GM21423 (cell line): ENCODE data around the gene TLE1.

ENCODE experiments used
- ATAC-seq: cut with Tn5 transposase; IDR thresholded peaks from one replicate; pipeline ENCODE4 v1.9.1; 2021; ENCODE audit warnings: mild to moderate bottlenecking, moderate library complexity; ENCODE audit not compliant: unreplicated experiment

The TLE1 gene

DNA sequence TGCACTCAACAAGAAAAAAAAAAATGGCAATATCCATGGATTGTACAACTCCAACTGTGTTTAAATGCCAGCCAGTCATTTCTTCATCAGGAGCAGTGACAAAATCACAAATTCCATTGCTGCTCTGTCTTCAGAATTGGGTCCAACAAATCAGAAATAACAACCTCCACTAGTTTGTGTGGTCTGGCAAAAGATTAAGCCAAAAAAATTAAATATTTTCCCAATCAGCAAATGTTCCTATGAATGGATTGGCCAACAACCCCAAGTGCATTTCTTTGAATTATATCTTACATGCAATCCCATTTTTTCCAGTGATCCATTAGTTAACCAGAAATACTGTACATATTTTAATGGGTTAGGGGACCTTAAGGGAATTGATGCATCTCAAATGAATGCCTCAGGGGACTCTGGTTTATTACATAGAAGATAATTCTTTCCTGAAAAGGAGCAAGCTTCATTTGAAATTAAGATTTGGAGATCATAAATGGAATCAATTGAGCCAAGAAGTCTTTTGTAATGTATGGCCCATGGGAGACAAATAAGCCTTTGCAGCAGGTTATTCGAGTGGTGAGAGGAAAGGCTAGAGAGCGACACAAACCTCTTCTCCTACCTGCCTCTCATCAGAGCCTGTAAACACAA is 131.8 kb downstream of the TLE1 start:
- no peak for ATAC-seq

GRCh38 chr9:81556923-81557322 is 132.4 kb downstream of the TLE1 start:
- ATAC-seq, result no peak

DNA sequence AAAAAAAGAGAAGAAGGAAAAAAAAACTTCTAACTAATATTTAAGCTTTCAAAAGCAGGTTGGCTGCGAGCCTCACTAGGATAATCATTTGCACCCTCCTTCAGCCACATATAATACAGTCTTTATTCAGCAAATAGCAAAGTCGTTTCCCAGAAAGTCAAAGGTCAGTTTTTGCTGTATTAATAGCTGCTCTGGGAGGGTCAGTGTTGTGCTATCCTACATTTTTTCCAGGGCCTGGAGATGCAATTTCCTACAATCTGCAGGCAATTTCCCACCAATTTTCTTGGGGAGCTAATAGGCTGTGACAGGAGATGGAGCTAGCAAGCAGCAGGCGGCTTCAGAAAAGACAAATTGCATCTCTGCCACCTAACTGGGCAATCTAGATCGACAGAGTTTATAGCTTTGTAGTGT is 136.8 kb downstream of the TLE1 start:
- no peak for ATAC-seq

DNA sequence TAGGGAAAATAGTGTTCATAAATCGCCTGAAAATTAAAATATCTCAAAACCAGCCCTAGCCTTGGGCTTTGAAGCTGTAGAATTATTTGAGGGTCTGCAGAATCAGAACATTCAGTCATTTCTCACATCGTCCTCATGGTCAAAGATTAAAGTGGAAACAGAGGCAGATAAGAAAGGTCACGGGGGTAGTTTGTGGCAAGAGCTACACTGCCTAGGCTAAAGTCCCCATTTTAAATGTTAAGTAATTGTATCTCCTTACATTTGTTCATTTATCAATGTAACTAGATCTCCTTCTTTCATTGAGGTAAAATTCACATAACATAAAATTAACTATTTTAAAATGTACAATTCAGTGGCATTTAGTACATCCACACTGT is 139.2 kb downstream of the TLE1 start:
- ATAC-seq, result no peak

DNA sequence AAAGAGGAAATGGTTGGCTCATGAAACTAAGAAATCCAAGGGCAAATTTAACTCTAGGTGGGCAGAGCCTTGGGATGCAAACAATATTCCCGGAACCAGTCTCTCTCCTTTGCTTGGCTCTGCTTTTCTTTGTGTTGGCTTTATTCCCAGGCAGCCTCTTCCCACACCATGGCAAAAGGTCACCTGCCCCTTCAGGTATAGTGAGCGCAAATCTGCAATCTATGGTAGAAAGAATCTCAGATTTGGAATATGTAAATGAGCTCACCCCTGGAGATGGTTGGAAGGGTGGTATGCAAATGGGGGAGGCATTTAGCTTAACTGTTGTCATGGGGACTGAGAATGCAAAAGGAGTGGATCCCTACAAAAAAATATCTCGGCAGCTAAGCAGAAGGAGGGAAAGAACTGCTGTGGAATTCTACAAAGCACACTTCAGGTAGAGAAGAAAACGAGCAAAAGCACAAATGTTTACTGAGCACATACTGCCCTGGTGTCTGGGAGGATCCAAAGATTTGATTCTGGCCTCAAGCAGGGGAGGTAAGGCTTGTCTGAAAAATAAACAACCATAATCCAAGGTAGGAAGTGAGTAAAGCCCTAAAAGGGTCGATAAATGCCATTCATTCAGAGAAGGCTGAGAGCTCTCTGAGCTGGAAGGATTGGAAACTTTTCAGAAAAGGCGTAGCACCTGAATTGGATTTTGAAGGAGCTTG is 139.7 kb downstream of the TLE1 start:
- ATAC-seq, result no peak

DNA sequence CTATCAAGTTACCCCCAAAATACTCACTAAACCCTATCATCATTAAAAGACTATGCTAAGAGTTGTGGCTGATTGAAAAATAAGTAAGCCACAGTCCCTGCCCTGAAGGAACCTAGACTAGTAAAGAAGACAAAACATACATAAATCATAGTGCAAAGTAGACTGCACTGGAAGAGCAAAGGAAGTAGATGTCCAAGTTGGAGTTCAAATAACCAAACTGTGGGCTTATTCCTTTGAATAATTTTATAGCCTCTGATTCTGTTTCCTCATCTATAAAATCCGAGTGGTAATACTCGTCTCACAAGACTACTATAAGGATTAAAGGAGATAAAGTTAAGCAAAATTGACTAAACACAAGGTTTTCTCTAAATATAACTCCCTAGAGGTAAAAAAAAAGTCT is 140.4 kb downstream of the TLE1 start:
- no peak for ATAC-seq

DNA sequence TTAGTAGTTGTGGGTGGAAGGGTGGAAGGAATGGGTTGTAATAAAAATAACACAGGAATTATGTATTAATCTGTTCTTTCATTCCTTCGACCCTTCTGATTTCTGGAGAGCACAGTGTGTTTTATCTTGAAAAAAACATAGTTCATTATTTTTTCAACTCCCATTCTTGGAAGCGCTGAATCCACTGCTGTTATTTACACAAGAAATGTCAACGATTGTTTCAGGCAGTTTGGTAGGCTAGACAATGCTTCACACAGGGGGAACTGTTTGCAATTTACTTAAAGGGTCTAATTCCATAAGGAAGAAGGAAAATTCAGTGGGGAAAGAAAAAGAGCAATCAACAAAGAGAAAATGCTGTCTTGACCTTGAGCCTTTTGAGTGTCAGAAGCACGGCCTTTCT is 142.9 kb downstream of the TLE1 start:
- ATAC-seq, result no peak

GRCh38 chr9:81543695-81544094 is 145.7 kb downstream of the TLE1 start:
- ATAC-seq, result no peak

GRCh38 chr9:81542118-81542889 is 147.0 kb downstream of the TLE1 start:
- no peak for ATAC-seq

GRCh38 chr9:81540142-81540710 is 149.1 kb downstream of the TLE1 start:
- ATAC-seq, result no peak

DNA sequence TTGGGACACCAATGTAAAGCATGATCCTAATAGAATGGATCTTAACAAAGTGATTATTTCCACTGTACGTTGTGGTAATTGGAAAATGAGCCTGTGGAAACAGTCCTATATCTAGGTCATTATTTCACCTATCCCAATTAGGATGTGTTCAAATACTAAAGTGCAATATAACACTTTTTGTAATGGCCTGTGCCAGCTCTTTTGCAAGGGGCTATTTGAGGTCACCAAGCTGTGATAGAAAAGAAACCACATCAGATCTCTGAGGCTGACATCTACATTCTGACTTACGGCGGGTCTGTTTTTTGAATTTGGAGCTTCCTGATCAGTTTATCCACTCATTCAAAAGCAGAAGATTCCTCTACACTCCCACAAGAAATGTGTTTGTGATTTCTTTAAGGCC is 150.0 kb downstream of the TLE1 start:
- ATAC-seq, result no peak

- ATAC-seq, result no peak
Measured at GRCh38 chr9:81538890-81539289, 150.5 kb downstream of the TLE1 start.

DNA sequence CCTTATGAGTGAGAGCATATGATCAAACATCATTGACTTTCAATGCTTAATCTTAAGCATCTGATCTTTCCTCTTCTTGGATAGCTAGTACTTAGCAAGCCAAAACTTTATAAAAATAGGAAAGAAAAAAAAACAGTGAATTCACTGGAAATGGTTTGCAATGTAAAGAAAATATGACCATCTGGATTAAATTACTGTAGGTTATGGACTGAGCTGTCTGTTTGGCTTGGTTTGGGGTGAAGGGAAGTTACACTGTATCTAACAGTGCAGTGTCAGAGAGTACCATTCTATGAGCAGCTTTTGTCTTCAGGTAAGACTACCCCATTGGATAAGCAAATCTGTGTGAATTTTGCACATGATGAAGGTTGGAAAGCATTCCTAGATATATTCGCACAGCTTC is 151.4 kb downstream of the TLE1 start:
- no peak for ATAC-seq

GRCh38 chr9:81536242-81537025 is 152.9 kb downstream of the TLE1 start:
- ATAC-seq, result no peak

- ATAC-seq, result no peak
Measured at GRCh38 chr9:81535542-81536241, 153.7 kb downstream of the TLE1 start.

- ATAC-seq, result no peak
Measured at GRCh38 chr9:81534138-81534875, 155.0 kb downstream of the TLE1 start.
